Breast epithelium (tissue), 4 donors: Measurements from ENCODE around the gene ARL6IP1. TPM values are rescaled to one million over a fixed set of nuclear protein-coding genes. Genes with fewer than 3 reads are reported as not detected.
A peak's percentile ranks its signal among the peaks of the same experiment; 100 is the strongest.

Source experiments
- DNase-seq, 2 donors: peaks; one replicate each; pipeline ENCODE4 v3.0.0-alpha.2; 2019; ENCODE audit warnings: low spot score in 2 of 2
- H3K27ac ChIP-seq, 2 donors: fragments of 200-600 bp; sonication (generic) in 1 of 2; one replicate each; pipeline ENCODE4 v1.5.1; 2016 to 2019; ENCODE audit warnings: mild to moderate bottlenecking in 1 of 2
- H3K27me3 ChIP-seq, 2 donors: fragments of 200-600 bp; sonication (generic) in 1 of 2; one replicate each; pipeline versions ENCODE4 v1.5.1 to v1.6.0; 2017 to 2019; ENCODE audit warnings: control low read depth in 1 of 2, mild to moderate bottlenecking in 1 of 2
- H3K36me3 ChIP-seq: fragments of 200-600 bp; one replicate; pipeline ENCODE4 v1.5.1; 2019
- H3K4me1 ChIP-seq, 2 donors: fragments of 200-600 bp; sonication (generic); one replicate each; pipeline ENCODE4 v1.5.1; 2016 to 2019; ENCODE audit warnings: control low read depth in 1 of 2
- H3K4me3 ChIP-seq, 3 donors: fragments of 200-600 bp; sonication (generic); 1 replicate in 2 of 3; 2 replicates in 1 of 3; pipeline ENCODE4 v1.5.1; 2016 to 2019; ENCODE audit warnings: mild to moderate bottlenecking in 3 of 3, moderate library complexity in 2 of 3
- H3K9me3 ChIP-seq, 2 donors: fragments of 200-600 bp; sonication (generic) in 1 of 2; one replicate each; pipeline ENCODE4 v1.5.1; 2016 to 2019; ENCODE audit warnings: control low read depth in 1 of 2
- POLR2A ChIP-seq: fragments of 450-650 bp; IDR thresholded peaks from one replicate; pipeline ENCODE4 v1.6.1; 2016; ENCODE audit warnings: antibody characterized with exemption, mild to moderate bottlenecking, moderate library complexity
- POLR2AphosphoS5 ChIP-seq, 3 donors: sonication (generic); formaldehyde crosslinking; IDR thresholded peaks; one replicate each; pipeline ENCODE4 v1.6.1; 2017; ENCODE audit warnings: antibody characterized with exemption in 3 of 3
- intact Hi-C: fragments of 100-400 bp; cut with DNase I; formaldehyde crosslinking; loops from one replicate; pipeline ENCODE4 v1.15.1; 2023; ENCODE audit warnings: low total_unique reads
- total RNA-seq, 3 donors: library from RNA; depleted of rRNA; stranded (reverse); fragments of >200 nt; gene quantifications; one replicate each; pipeline ENCODE4 v1.1.0, GENCODE V29; 2016
- TF ChIP-seq, protein P1 (sequence below), 3 donors: fragments of 450-650 bp; IDR thresholded peaks; one replicate each; pipeline ENCODE4 v1.5.1; 2016 to 2017; ENCODE audit warnings: antibody characterized with exemption in 3 of 3, mild to moderate bottlenecking in 3 of 3, moderate library complexity in 3 of 3

ARL6IP1 gene
- total RNA-seq, 3 donors from 2014 or later = 199 to 368 (median 302) TPM

- no peak for DNase-seq
- intact Hi-C loops = no loop called here
- peaks cover 17% of the 10 kb centered on the region for H3K36me3 ChIP-seq
Observed at GRCh38 chr16:18809165-18809564, 7.8 kb upstream of the ARL6IP1 start.

GRCh38 chr16:18805257-18805773 is 4.0 kb upstream of the ARL6IP1 start:
- H3K27me3 ChIP-seq = no peaks in the 10 kb centered on the region
- no peak overlapping the region for H3K4me3 ChIP-seq
- no peak overlapping the region for H3K27ac ChIP-seq
- no peak for DNase-seq
- H3K36me3 ChIP-seq = peaks cover 13% of the 10 kb centered on the region
- no peaks in the 10 kb centered on the region for H3K9me3 ChIP-seq
- no peak for TF ChIP-seq POLR2A
- TF ChIP-seq POLR2AphosphoS5 (IDR thresholded peaks at IDR 0.05) = no peak
- TF ChIP-seq, protein P1, sequence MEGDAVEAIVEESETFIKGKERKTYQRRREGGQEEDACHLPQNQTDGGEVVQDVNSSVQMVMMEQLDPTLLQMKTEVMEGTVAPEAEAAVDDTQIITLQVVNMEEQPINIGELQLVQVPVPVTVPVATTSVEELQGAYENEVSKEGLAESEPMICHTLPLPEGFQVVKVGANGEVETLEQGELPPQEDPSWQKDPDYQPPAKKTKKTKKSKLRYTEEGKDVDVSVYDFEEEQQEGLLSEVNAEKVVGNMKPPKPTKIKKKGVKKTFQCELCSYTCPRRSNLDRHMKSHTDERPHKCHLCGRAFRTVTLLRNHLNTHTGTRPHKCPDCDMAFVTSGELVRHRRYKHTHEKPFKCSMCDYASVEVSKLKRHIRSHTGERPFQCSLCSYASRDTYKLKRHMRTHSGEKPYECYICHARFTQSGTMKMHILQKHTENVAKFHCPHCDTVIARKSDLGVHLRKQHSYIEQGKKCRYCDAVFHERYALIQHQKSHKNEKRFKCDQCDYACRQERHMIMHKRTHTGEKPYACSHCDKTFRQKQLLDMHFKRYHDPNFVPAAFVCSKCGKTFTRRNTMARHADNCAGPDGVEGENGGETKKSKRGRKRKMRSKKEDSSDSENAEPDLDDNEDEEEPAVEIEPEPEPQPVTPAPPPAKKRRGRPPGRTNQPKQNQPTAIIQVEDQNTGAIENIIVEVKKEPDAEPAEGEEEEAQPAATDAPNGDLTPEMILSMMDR (IDR thresholded peaks at IDR 0.05) = no peak
- H3K4me1 ChIP-seq = no peaks in the 10 kb centered on the region
- intact Hi-C loops = no loop called here

More at GRCh38 chr16:18809165-18809564, 7.8 kb upstream of the ARL6IP1 start:
- no peak overlapping the region for H3K4me3 ChIP-seq
- H3K4me1 ChIP-seq = no peaks in the 10 kb centered on the region
- no peak for TF ChIP-seq POLR2AphosphoS5 (IDR thresholded peaks at IDR 0.05)
- TF ChIP-seq, protein P1 (IDR thresholded peaks at IDR 0.05) = no peak
- no peak for TF ChIP-seq POLR2A
- no peaks in the 10 kb centered on the region for H3K27me3 ChIP-seq
- H3K27ac ChIP-seq = no peak overlapping the region
- H3K9me3 ChIP-seq = no peaks in the 10 kb centered on the region

- Histone ChIP-seq H3K27me3 (no peaks in the 10 kb centered on the region), H3K36me3 (peaks cover 13% of the 10 kb centered on the region), H3K9me3 (no peaks in the 10 kb centered on the region), H3K27ac (no peak overlapping the region), H3K4me3 (no peak overlapping the region), H3K4me1 (no peaks in the 10 kb centered on the region)
- no peak for TF ChIP-seq POLR2A
- TF ChIP-seq POLR2AphosphoS5 (IDR thresholded peaks at IDR 0.05) = no peak
- TF ChIP-seq, protein P1 (IDR thresholded peaks at IDR 0.05) = no peak
- intact Hi-C loops = no loop called here
- no peak for DNase-seq
Observed at GRCh38 chr16:18804540-18804939, 3.2 kb upstream of the ARL6IP1 start.

DNA sequence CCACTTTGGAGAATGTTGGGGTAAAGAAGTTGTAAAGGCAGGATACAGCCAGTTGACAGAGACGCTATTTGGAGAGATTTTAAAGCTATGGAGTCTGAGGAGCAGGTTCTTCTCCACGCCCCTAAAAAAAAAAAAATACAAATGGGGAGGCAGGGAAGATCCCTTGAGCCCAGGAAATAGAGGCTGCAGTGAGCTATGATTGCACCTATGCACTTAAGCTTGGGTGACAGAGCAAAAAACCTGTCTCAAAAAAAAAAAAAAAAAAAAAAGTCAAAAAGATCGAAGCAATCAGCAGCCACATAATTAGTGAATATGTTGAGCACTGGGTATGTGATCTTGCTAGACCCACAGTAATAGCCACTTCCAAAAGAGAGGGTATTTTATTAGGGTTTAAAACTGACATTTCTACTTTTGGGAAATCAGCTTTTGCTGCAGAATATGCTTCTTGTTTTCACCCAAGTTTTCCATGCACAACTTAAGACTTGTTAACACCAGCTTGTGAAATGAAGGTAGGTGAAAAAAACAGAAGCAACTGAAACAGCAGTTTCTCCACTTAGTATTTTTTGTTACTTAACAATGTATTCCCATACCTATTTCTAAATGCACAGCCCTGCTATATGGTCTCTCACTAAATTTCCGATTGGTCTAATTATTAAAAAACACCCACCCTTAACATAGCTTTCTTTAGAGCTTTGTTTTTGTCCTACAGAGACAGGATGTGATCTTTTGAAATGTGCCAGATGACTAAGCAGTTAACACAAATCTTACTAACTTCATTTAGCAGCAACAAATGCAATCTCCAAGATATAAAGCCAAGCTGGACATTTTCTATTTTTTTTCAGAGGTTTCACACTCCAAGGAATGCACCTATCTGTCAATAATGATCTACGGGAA is 2.5 kb upstream of the ARL6IP1 start:
- Histone ChIP-seq H3K27me3 (no peaks in the 10 kb centered on the region), H3K4me1 (no peaks in the 10 kb centered on the region), H3K4me3 (no peak overlapping the region), H3K9me3 (no peaks in the 10 kb centered on the region), H3K36me3 (peaks cover 6% of the 10 kb centered on the region), H3K27ac (no peak overlapping the region)
- intact Hi-C loops = no loop called here
- TF ChIP-seq, protein P1 (IDR thresholded peaks at IDR 0.05) = no peak
- no peak for TF ChIP-seq POLR2AphosphoS5 (IDR thresholded peaks at IDR 0.05)
- no peak for TF ChIP-seq POLR2A
- no peak for DNase-seq

DNA sequence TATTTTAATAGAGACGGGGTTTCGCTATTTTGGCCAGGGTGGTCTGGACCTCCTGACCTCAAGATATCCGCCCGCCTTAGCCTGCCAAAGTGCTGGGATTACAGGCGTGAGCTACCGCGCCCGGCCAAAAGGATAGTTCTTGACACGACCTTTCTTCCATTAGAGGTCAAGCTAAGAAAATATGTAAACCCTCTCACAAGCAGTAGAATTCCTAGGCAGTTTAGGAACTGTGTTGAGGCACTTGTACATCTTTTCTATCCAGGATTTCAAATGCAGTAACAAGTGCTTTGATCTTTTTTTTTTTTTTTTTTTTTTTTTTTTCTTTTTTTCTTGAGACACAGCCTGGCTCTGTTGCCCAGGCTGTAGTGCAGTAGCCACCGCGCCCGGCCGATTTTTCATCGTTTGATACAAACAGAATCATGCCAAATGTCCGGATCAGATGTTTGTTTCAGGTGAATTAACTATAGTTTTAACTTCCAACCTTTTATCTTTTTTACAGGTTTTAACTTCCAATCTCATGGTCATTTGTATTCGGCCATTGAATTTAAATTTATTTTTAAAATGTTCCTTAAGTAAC is 1.5 kb upstream of the ARL6IP1 start:
- H3K27me3 ChIP-seq = no peaks in the 10 kb centered on the region
- H3K36me3 ChIP-seq = no peaks in the 10 kb centered on the region
- H3K9me3 ChIP-seq = no peaks in the 10 kb centered on the region
- TF ChIP-seq, protein P1 (IDR thresholded peaks at IDR 0.05) = no peak
- TF ChIP-seq POLR2AphosphoS5 (IDR thresholded peaks at IDR 0.05) = no peak
- H3K4me1 ChIP-seq = no peaks in the 10 kb centered on the region
- intact Hi-C loops = no loop called here
- peak overlapping the region; percentile 90 to 96 for H3K27ac ChIP-seq
- no peak for DNase-seq
- H3K4me3 ChIP-seq = no peak overlapping the region
